Esophagus (tissue), 2 donors: Measurements from ENCODE around the gene SLC8B1. TPM values are rescaled to one million over a fixed set of nuclear protein-coding genes. Genes with fewer than 3 reads are reported as not detected.

Experiments used
- H3K27ac ChIP-seq, 2 donors: one replicate each; pipeline ENCODE4 v1.5.1; 2013; ENCODE audit warnings: low read depth in 2 of 2, mild to moderate bottlenecking in 2 of 2, inconsistent platforms in 1 of 2, low read length in 1 of 2, moderate library complexity in 1 of 2
- H3K27me3 ChIP-seq, 2 donors: one replicate each; pipeline ENCODE4 v1.6.1; 2013; ENCODE audit warnings: low read length in 2 of 2, control low read depth in 1 of 2, mild to moderate bottlenecking in 1 of 2; ENCODE audit not compliant: insufficient read depth in 2 of 2, control insufficient read depth in 1 of 2
- H3K36me3 ChIP-seq, 2 donors: one replicate each; pipeline ENCODE4 v1.6.1; 2013; ENCODE audit warnings: low read length in 1 of 2; ENCODE audit not compliant: control insufficient read depth in 2 of 2, insufficient read depth in 2 of 2
- H3K4me1 ChIP-seq, 2 donors: one replicate each; pipeline ENCODE4 v1.6.1; 2013; ENCODE audit warnings: low read length in 1 of 2; ENCODE audit not compliant: control insufficient read depth in 2 of 2, insufficient read depth in 2 of 2
- H3K4me3 ChIP-seq, 2 donors: one replicate each; pipeline ENCODE4 v1.5.1; 2013; ENCODE audit warnings: low read length in 2 of 2, mild to moderate bottlenecking in 2 of 2, low read depth in 1 of 2, moderate library complexity in 1 of 2
- H3K9me3 ChIP-seq, 2 donors: one replicate each; pipeline ENCODE4 v1.6.1; 2013; ENCODE audit warnings: mild to moderate bottlenecking in 2 of 2, low read depth in 1 of 2, low read length in 1 of 2, moderate library complexity in 1 of 2; ENCODE audit not compliant: control insufficient read depth in 2 of 2, insufficient read depth in 1 of 2
- WGBS, 2 donors: extraction: QIAGEN DNeasy Blood & Tissue Kit; methylation state at CpG; one replicate each; pipeline ENCODE4 v1.1.7; 2013; 5-methylcytosine and 5-hydroxymethylcytosine counted together
- polyA plus RNA-seq, 2 donors: library from polyadenylated mRNA; stranded (reverse); fragments of 200-250 nt; gene quantifications; one replicate each; pipeline ENCODE4 v1.2.3, GENCODE V29; 2013
- donor health status: healthy with polysubstance abuse.
- donor health status: Bipolar disorder and iron deficiency.

The SLC8B1 gene
- polyA plus RNA-seq, 2 donors = 17.2 to 19.3 TPM

DNA sequence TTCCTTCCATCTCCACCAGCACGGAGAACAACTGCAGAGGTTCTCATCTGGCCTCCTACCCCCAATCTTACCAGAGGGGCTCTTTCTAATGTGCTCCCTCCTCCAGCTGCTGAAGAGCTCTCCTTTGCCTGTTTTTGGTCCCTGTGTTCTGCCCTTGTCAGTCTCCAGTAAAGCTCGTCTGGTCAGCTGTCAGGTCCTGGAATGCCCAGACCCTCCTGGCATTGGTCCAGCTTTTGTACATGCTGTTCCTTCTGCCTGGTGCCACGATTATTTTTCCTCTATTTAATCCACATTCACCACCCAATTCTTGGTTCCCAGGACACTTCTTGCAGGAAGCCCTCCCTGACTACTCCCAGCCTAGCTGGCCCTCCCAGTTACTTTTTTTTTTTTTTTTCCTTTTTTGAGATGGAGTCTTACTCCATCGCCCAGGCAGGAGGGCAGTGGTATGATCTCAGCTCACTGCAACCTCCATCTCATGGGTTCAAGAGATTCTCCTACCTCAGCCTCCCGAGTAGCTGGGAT, 6.5 kb downstream of the SLC8B1 start:
- Histone ChIP-seq H3K27me3 (no peaks in the 10 kb centered on the region), H3K36me3 (peaks cover 7 to 23% of the 10 kb centered on the region in 2 donors), H3K4me1 (peaks cover 0 to 1% of the 10 kb centered on the region in 2 donors), H3K9me3 (no peaks in the 10 kb centered on the region), H3K4me3 (no peak overlapping the region), H3K27ac (no peak overlapping the region)
- WGBS, 2 donors = 81 to 84% methylated on average over 5 of the region's 5 CpGs

DNA sequence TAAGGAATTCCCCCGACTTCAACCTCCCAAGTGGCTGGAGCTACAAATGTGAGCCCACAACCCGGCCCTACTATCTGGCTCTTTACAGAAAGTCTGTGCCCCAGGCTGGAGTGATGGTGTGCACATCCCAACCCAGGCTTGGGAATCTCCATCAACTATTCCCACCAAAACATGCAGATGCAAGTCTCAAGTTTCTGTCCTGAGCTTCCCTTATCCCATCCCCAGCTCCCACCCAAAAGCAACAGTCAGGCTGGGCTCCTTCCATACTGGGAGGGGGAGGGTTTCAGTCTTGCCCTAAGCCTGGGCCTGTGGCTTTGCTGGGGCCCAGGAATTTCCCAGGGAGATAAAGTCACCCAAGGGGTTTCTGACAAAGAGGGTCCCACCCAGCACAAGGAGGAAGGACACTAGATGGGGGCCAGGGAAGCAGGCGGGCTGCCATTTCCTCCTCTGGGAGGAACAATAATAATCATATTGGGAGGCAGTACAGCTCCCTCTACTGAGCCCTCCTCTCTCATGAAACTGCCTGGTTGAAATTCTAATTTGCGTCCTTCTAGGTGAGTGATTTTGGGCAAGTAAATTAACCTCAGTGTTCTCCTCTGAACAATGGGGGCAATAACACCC, 8.0 kb downstream of the SLC8B1 start:
- Histone ChIP-seq H3K27me3 (no peaks in the 10 kb centered on the region), H3K27ac (no peak overlapping the region), H3K4me3 (no peak overlapping the region), H3K9me3 (no peaks in the 10 kb centered on the region), H3K36me3 (peaks cover 7 to 21% of the 10 kb centered on the region in 2 donors), H3K4me1 (no peaks in the 10 kb centered on the region)
- WGBS, 2 donors = 69 to 80% methylated on average over 4 of the region's 4 CpGs

DNA sequence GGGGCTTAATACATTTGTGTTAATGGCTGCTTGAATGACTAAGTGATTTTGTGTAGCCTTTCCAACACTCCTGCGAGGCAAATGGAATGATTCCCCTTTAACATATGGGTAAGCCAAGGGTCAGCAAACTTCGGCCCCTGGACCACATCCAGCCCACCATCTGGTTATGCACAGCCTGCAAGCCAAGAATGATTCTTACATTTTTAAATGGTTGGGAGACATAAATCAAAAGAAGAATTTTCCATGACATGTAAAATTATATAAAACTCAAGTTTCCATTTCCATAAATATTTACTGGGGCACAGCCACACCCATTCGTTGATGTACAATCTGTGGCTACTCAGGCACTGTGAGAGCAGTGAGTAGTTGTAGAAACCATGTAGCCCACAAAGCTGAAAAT, 9.0 kb downstream of the SLC8B1 start:
- WGBS, 2 donors = 52 to 57% methylated on average over 3 of the region's 3 CpGs
- Histone ChIP-seq H3K9me3 (no peaks in the 10 kb centered on the region), H3K4me3 (no peak overlapping the region), H3K36me3 (peaks cover 7 to 24% of the 10 kb centered on the region in 2 donors), H3K4me1 (no peaks in the 10 kb centered on the region), H3K27ac (no peak overlapping the region), H3K27me3 (no peaks in the 10 kb centered on the region)

DNA sequence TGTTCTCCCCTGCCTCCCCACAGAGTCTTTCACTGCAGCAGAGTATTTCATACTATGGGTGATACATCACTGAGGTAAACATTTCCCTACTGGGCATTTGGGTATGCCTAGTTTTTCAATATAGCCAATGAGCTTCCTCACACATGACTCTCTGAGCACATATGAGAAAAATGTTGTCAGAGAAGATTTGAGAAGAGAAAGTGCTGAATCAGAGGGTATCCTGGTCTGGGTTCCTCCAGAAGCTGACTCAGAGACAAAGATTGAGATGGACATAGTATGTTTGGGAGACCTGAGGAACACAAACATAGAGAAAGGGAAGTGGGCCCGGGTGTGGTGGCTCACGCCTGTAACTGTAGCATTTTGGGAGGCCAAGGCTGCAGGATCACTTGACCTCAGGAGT, 12.6 kb downstream of the SLC8B1 start:
- WGBS, 2 donors = 91 to 97% methylated on average over 2 of the region's 2 CpGs
- peak overlapping the region in 1 of 2 donors; percentile 44 for H3K27ac ChIP-seq
- H3K36me3 ChIP-seq = peaks cover 3 to 29% of the 10 kb centered on the region in 2 donors
- H3K27me3 ChIP-seq = no peaks in the 10 kb centered on the region
- H3K9me3 ChIP-seq = no peaks in the 10 kb centered on the region
- H3K4me1 ChIP-seq = no peaks in the 10 kb centered on the region
- H3K4me3 ChIP-seq = no peak overlapping the region

DNA sequence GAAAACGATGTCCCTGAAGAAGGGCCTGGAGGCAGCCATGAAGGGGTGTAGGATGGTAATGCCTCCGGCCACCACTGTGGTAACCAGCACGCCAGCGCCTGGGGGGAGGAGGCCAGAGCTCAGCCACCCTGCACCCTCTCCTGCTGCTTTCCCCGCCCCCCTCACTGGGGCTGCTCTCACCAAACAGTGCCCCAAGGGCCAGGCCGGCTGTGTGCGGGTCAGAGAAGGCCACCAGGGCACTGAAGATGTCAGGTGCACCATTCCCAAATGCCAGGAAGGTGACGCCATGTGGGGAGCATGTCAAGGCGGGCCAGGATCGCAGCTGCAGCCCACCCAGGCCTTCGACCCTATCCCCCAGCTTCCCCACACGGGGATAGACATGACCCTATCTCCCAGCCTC, 14.5 kb downstream of the SLC8B1 start:
- H3K4me1 ChIP-seq = no peaks in the 10 kb centered on the region
- H3K9me3 ChIP-seq = no peaks in the 10 kb centered on the region
- WGBS, 2 donors = 91 to 93% methylated on average over 12 of the region's 12 CpGs
- H3K27me3 ChIP-seq = no peaks in the 10 kb centered on the region
- H3K27ac ChIP-seq = no peak overlapping the region
- no peak overlapping the region for H3K4me3 ChIP-seq
- H3K36me3 ChIP-seq = peaks cover 3 to 37% of the 10 kb centered on the region in 2 donors

DNA sequence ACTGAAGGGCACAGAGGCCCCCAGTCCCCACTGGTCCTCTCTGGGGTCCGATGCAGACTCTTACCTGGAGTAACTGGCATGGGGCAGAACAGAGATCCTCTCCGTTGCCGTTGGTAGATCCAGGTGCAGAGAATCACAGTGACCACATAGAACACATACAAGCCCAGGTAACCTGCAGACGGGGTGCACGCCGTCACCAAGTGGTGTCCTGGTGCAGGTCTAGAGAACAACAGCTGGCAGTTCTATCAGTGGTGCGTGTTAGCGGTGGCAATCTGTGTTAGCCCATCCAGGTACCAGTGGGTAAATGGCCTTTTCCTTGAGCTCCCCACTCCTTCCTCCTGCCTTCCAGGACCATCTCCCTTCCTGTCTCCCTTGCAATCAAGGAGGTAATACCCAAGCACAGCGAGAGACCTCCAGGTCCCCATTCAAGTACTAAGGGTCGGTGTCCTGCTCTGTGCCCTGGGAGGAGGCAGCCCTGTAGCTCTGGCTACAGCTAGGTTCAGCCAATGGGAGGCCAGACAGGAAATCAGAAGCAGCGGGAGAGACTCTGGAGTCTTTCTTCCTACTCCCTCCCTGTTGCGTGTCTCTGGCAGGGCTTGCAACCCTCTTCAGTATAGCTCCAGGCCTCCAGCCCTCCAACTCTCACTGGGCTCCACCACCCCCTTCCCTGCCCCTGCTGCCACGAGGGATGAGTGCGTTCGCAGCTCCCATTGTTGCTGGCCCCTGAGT, 15.8 kb downstream of the SLC8B1 start:
- Histone ChIP-seq H3K27ac (no peak overlapping the region), H3K4me3 (no peak overlapping the region), H3K9me3 (no peaks in the 10 kb centered on the region), H3K4me1 (no peaks in the 10 kb centered on the region), H3K36me3 (peaks cover 3 to 41% of the 10 kb centered on the region in 2 donors), H3K27me3 (no peaks in the 10 kb centered on the region)
- 93 to 95% methylated on average over 15 of the region's 15 CpGs for WGBS, 2 donors

DNA sequence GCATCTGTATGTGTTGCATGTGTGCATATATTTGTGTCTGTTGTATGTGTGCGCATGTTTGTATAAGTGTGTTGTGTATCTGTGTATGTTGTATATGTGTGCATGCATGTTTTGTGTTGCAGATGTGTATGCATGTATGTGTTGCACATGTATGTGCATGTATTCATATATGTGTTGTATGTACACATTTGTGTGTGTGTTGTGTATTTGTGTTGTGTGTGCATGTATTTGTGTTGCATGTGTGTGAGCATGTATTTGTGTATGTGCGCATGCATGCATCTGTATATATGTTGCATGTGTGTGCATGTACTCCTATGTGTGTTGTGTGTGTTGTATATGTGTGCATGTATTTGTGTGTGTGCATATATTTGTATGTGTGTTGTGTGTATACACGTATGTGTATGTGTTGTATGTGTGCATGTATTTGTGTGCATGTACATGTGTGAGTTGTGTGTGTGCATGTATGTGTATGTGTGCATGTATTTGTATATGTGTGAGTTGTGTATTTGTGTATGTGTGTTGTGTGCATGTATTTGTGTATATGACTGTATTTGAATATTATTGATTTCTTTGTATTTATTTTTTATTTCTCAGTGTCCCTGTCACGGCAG, 16.8 kb downstream of the SLC8B1 start:
- WGBS, 2 donors = 96% methylated on average over 4 of the region's 4 CpGs
- Histone ChIP-seq H3K4me1 (no peaks in the 10 kb centered on the region), H3K27ac (no peak overlapping the region), H3K36me3 (peaks cover 3 to 42% of the 10 kb centered on the region in 2 donors), H3K27me3 (no peaks in the 10 kb centered on the region), H3K4me3 (no peak overlapping the region), H3K9me3 (no peaks in the 10 kb centered on the region)

DNA sequence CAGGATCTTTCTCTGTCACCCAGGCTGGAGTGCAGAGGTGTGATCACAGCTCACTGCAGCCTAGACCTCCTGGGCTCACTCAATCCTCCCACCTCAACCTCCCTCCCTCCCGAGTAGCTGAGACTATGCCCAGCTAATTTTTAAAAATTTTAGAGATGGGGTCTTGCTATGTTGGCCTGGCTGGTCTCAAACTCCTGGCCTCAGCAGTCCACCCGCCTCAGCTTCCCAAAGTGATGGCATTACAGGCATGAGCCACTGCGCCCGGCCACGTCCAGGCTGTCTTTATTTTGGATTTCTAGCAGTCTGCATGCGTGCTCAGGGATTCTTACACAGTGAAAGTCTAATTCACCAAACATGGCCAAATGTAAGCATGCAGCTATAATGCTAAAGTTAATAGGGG, 17.8 kb downstream of the SLC8B1 start:
- Histone ChIP-seq H3K4me1 (no peaks in the 10 kb centered on the region), H3K9me3 (no peaks in the 10 kb centered on the region), H3K36me3 (peaks cover 6 to 42% of the 10 kb centered on the region in 2 donors), H3K27me3 (no peaks in the 10 kb centered on the region), H3K4me3 (no peak overlapping the region), H3K27ac (no peak overlapping the region)
- WGBS, 2 donors = 93% methylated on average over 6 of the region's 6 CpGs

DNA sequence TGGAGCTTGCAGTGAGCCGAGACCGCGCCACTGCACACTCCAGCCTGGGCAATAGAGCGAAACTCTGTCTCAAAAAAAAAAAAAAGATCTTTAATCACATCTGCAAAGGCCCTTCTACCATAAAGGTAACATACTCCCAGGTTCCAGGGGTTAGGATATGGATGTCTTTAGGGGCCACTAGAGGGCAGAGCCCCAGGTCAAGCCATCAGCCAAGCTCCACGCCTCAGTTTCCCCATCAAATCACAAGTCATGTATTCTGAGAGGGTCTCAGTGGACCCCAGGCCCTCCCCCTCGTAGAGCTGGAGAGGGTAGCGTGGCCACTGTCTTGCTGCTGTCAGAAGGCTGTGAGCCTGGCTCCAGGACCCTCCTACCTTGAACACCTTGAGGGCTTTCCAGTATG, 18.8 kb downstream of the SLC8B1 start:
- Histone ChIP-seq H3K36me3 (peaks cover 6 to 43% of the 10 kb centered on the region in 2 donors), H3K4me1 (no peaks in the 10 kb centered on the region), H3K27me3 (no peaks in the 10 kb centered on the region), H3K27ac (no peak overlapping the region), H3K9me3 (no peaks in the 10 kb centered on the region), H3K4me3 (no peak overlapping the region)
- WGBS, 2 donors = 95 to 96% methylated on average over 7 of the region's 7 CpGs
